Upper lobe of left lung (tissue), 4 donors: Measurements from ENCODE around the gene CENPP.

ENCODE experiments used
- CTCF ChIP-seq, 6 experiments: fragments of 450-650 bp in 4 of 6; fragments of 200-600 bp in 2 of 6; sonication (generic) in 2 of 6; IDR thresholded peaks; one replicate each; pipeline ENCODE4 v1.5.1; 2016 to 2019; ENCODE audit warnings: antibody characterized with exemption in 6 of 6
- EP300 ChIP-seq, 4 donors: sonication (generic); formaldehyde crosslinking; IDR thresholded peaks; one replicate each; pipeline ENCODE4 v1.5.1; 2017; ENCODE audit warnings: antibody characterized with exemption in 4 of 4, control low read depth in 2 of 4
- POLR2A ChIP-seq, 4 donors: fragments of 450-650 bp; IDR thresholded peaks; one replicate each; pipeline ENCODE4 v1.5.1; 2016 to 2017; ENCODE audit warnings: antibody characterized with exemption in 4 of 4, mild to moderate bottlenecking in 2 of 4
- POLR2AphosphoS5 ChIP-seq, 2 donors: sonication (generic); formaldehyde crosslinking; IDR thresholded peaks; one replicate each; pipeline ENCODE4 v1.5.1; 2017; ENCODE audit warnings: antibody characterized with exemption in 2 of 2

GRCh38 chr9:92636627-92637026, 310.9 kb downstream of the CENPP start:
- TF ChIP-seq CTCF (IDR thresholded peaks at IDR 0.05) (no peak), EP300 (IDR thresholded peaks at IDR 0.05) (no peak), POLR2A (IDR thresholded peaks at IDR 0.05) (no peak), POLR2AphosphoS5 (IDR thresholded peaks at IDR 0.05) (no peak)
